Measurements from ENCODE around the gene IGSF8. TPM values are rescaled to one million over a fixed set of nuclear protein-coding genes. Genes with fewer than 3 reads are reported as not detected.

The IGSF8 gene
- total RNA-seq, 1 donor from 2014 or later, result 37.5 TPM

GRCh38 chr1:160108888-160109662 lies 10.7 kb upstream of the IGSF8 start:
- intact Hi-C loops (cut with DNase I), result no loop called here
- no peaks in the 10 kb centered on the region for H3K9me3 ChIP-seq
- no peak overlapping the region for H3K27ac ChIP-seq
- no peaks in the 10 kb centered on the region for H3K4me1 ChIP-seq
- no peak for DNase-seq
- H3K36me3 ChIP-seq, result no peaks in the 10 kb centered on the region
- peak; percentile 53 for ATAC-seq
- peak; percentile 56 for TF ChIP-seq CTCF (IDR thresholded peaks at IDR 0.05)
- no peak overlapping the region for H3K4me3 ChIP-seq
- no peaks in the 10 kb centered on the region for H3K27me3 ChIP-seq

- DNase-seq (no peak), ATAC-seq (no peak)
- TF ChIP-seq CTCF (IDR thresholded peaks at IDR 0.05), result no peak
- intact Hi-C loops (cut with DNase I), result no loop called here
- Histone ChIP-seq H3K4me1 (no peaks in the 10 kb centered on the region), H3K27me3 (no peaks in the 10 kb centered on the region), H3K27ac (no peak overlapping the region), H3K4me3 (no peak overlapping the region), H3K36me3 (no peaks in the 10 kb centered on the region), H3K9me3 (no peaks in the 10 kb centered on the region)
Observed at GRCh38 chr1:160107512-160107911, 9.1 kb upstream of the IGSF8 start.

- H3K4me1 ChIP-seq, result peaks cover 5% of the 10 kb centered on the region
- intact Hi-C loops (cut with DNase I), result no loop called here
- H3K9me3 ChIP-seq, result no peaks in the 10 kb centered on the region
- no peaks in the 10 kb centered on the region for H3K27me3 ChIP-seq
- DNase-seq (no peak), ATAC-seq (no peak)
- no peak for TF ChIP-seq CTCF (IDR thresholded peaks at IDR 0.05)
- H3K4me3 ChIP-seq, result no peak overlapping the region
- no peaks in the 10 kb centered on the region for H3K36me3 ChIP-seq
- H3K27ac ChIP-seq, result no peak overlapping the region
Observed at GRCh38 chr1:160105155-160105554, 6.7 kb upstream of the IGSF8 start.

- Histone ChIP-seq H3K27me3 (no peaks in the 10 kb centered on the region), H3K4me3 (no peak overlapping the region), H3K9me3 (no peaks in the 10 kb centered on the region), H3K36me3 (no peaks in the 10 kb centered on the region), H3K27ac (no peak overlapping the region), H3K4me1 (peaks cover 7% of the 10 kb centered on the region)
- TF ChIP-seq CTCF (IDR thresholded peaks at IDR 0.05), result no peak
- DNase-seq (no peak), ATAC-seq (peak; percentile 48)
- intact Hi-C loops (cut with DNase I), result loop anchor here (5.0 kb wide), 1 partner anchor 188 kb away; no protein-coding TSS in a partner anchor
Observed at GRCh38 chr1:160104486-160104885, 6.1 kb upstream of the IGSF8 start.

GRCh38 chr1:160103658-160104408 lies 5.4 kb upstream of the IGSF8 start:
- Histone ChIP-seq H3K9me3 (no peaks in the 10 kb centered on the region), H3K27me3 (no peaks in the 10 kb centered on the region), H3K4me3 (no peak overlapping the region), H3K36me3 (no peaks in the 10 kb centered on the region), H3K4me1 (peaks cover 10% of the 10 kb centered on the region), H3K27ac (no peak overlapping the region)
- TF ChIP-seq CTCF (IDR thresholded peaks at IDR 0.05), result no peak
- ATAC-seq, result no peak
- intact Hi-C loops (cut with DNase I), result loop anchor here (5.0 kb wide), 1 partner anchor 188 kb away; no protein-coding TSS in a partner anchor
- peak; percentile 30 for DNase-seq
